Measurements from ENCODE around the gene PCDHGA5.
"Not testable (repeated sequence)": the region's sequence is repeated elsewhere in the genome, so short reads cannot be mapped to it uniquely, and the experiment has no call there.

Gene PCDHGA5

GRCh38 chr5:141363952-141364660, at the start of gene PCDHGA5:
Gene PCDHGA5, plus strand, starts transcription at chr5:141364162. Its CDS starts 169 bp downstream, at chr5:141364331.
- DNase-seq, result peak; percentile 26

- not testable (repeated sequence) for DNase-seq
Observed at GRCh38 chr5:141316963-141317362, 47.0 kb upstream of the PCDHGA5 start.

GRCh38 chr5:141319202-141319601, 44.8 kb upstream of the PCDHGA5 start:
- no peak for DNase-seq

- DNase-seq, result no peak
Observed at GRCh38 chr5:141319699-141320098, 44.3 kb upstream of the PCDHGA5 start.

- DNase-seq, result peak; percentile 98
Observed at GRCh38 chr5:141320225-141321169, 43.5 kb upstream of the PCDHGA5 start, which contains the start of gene TAF7. Gene TAF7, minus strand, starts transcription at chr5:141320784. Its CDS starts 740 bp downstream, at chr5:141320044.

- no peak for DNase-seq
Observed at GRCh38 chr5:141322261-141322660, 41.7 kb upstream of the PCDHGA5 start.

GRCh38 chr5:141326088-141326854, 37.7 kb upstream of the PCDHGA5 start:
- DNase-seq, result peak; percentile 44

- DNase-seq, result no peak
Observed at GRCh38 chr5:141328231-141328630, 35.7 kb upstream of the PCDHGA5 start.

GRCh38 chr5:141330299-141331080, 33.5 kb upstream of the PCDHGA5 start, which contains the start of gene PCDHGA1:
Gene PCDHGA1, plus strand, starts transcription at chr5:141330514.
- no peak for DNase-seq

- not testable (repeated sequence) for DNase-seq
Observed at GRCh38 chr5:141332571-141332970, 31.4 kb upstream of the PCDHGA5 start.

- peak; percentile 60 for DNase-seq
Observed at GRCh38 chr5:141338538-141339306, 25.2 kb upstream of the PCDHGA5 start, which contains the start of gene PCDHGA2. Gene PCDHGA2, plus strand, starts transcription at chr5:141338760.

- not testable (repeated sequence) for DNase-seq
Observed at GRCh38 chr5:141340781-141341354, 23.1 kb upstream of the PCDHGA5 start.

GRCh38 chr5:141342773-141343172, 21.2 kb upstream of the PCDHGA5 start:
- no peak for DNase-seq

GRCh38 chr5:141343242-141343952, 20.6 kb upstream of the PCDHGA5 start, which contains the start of gene PCDHGA3:
Gene PCDHGA3, plus strand, starts transcription at chr5:141343829. Its CDS starts 205 bp downstream, at chr5:141344034.
- DNase-seq, result peak; percentile 37

GRCh38 chr5:141343953-141344463, 20.0 kb upstream of the PCDHGA5 start:
- DNase-seq, result no peak

- no peak for DNase-seq
Observed at GRCh38 chr5:141345327-141345726, 18.6 kb upstream of the PCDHGA5 start.

GRCh38 chr5:141346017-141346416, 17.9 kb upstream of the PCDHGA5 start:
- not testable (repeated sequence) for DNase-seq

GRCh38 chr5:141349917-141350619, 13.9 kb upstream of the PCDHGA5 start, which contains the start of gene PCDHGB1:
Gene PCDHGB1, plus strand, starts transcription at chr5:141350099. Its CDS starts 162 bp downstream, at chr5:141350261.
- DNase-seq, result no peak

GRCh38 chr5:141351591-141351990, 12.4 kb upstream of the PCDHGA5 start:
- DNase-seq, result no peak
